Endodermal cell (in vitro differentiated cells): Measurements from ENCODE around the gene CHN2. TPM values are rescaled to one million over a fixed set of nuclear protein-coding genes. Genes with fewer than 3 reads are reported as not detected.

ENCODE experiments used
- DNase-seq: peaks from one replicate; pipeline ENCODE4 v3.0.0-alpha.2; 2017
- H3K27ac ChIP-seq: 2 replicates; pipeline ENCODE4 v1.5.1; 2013; ENCODE audit warnings: mild to moderate bottlenecking, low read depth, low read length, moderate library complexity
- H3K27me3 ChIP-seq: 2 replicates; pipeline ENCODE4 v1.6.1; 2013; ENCODE audit warnings: mild to moderate bottlenecking, low read length, moderate library complexity; ENCODE audit not compliant: insufficient read depth, control insufficient read depth, poor library complexity, severe bottlenecking
- H3K36me3 ChIP-seq: 2 replicates; pipeline ENCODE4 v1.7.0; 2013; ENCODE audit warnings: mild to moderate bottlenecking, low read length, moderate library complexity; ENCODE audit not compliant: control insufficient read depth, insufficient read depth
- H3K4me1 ChIP-seq: one replicate; pipeline ENCODE4 v1.7.0; 2013; ENCODE audit warnings: low read length; ENCODE audit not compliant: control insufficient read depth, insufficient read depth
- H3K4me3 ChIP-seq: 2 replicates; pipeline ENCODE4 v1.5.1; 2013; ENCODE audit warnings: mild to moderate bottlenecking, low read length, moderate library complexity
- H3K9ac ChIP-seq: 2 replicates; pipeline ENCODE4 v1.6.1; 2013; ENCODE audit warnings: mild to moderate bottlenecking, low read length, moderate library complexity; ENCODE audit not compliant: poor library complexity, severe bottlenecking; ENCODE audit errors: extremely low read depth
- H3K9me3 ChIP-seq: 2 replicates; pipeline ENCODE4 v1.6.1; 2013; ENCODE audit warnings: mild to moderate bottlenecking, low read length, moderate library complexity; ENCODE audit not compliant: control insufficient read depth
- H3K27ac Mint-ChIP-seq: 2 replicates; pipeline ENCODE4 v1.8.0; 2020; ENCODE audit warnings: mixed read lengths
- H3K27me3 Mint-ChIP-seq: 2 replicates; pipeline ENCODE4 v1.8.0; 2021; ENCODE audit warnings: mild to moderate bottlenecking, mixed read lengths; ENCODE audit not compliant: insufficient read depth
- H3K36me3 Mint-ChIP-seq: 2 replicates; pipeline ENCODE4 v1.8.0; 2020; ENCODE audit warnings: low read depth, mixed read lengths
- H3K4me1 Mint-ChIP-seq: 2 replicates; pipeline ENCODE4 v1.8.0; 2020; ENCODE audit warnings: mixed read lengths
- H3K4me3 Mint-ChIP-seq: 2 replicates; pipeline ENCODE4 v1.8.0; 2020; ENCODE audit warnings: mild to moderate bottlenecking, moderate library complexity, mixed read lengths
- H3K9me3 Mint-ChIP-seq: 2 replicates; pipeline ENCODE4 v1.8.0; 2020; ENCODE audit warnings: mild to moderate bottlenecking, mixed read lengths
- WGBS, 2 experiments: methylation state at CpG; one replicate each; pipeline versions ENCODE4 v1.1.5 to v1.1.7; 2013; ENCODE audit warnings: missing lambda C conversion rate in 2 of 2, mixed read lengths in 1 of 2; ENCODE audit not compliant: insufficient coverage in 1 of 2, insufficient read length in 1 of 2; 5-methylcytosine and 5-hydroxymethylcytosine counted together
- total RNA-seq, 2 donors: library from RNA; stranded (reverse); fragmentation: NEBNext Ultra II Directional in 1 of 2; extraction: Animal tissue kit (Norgen Biotek cat#: 25700) in 1 of 2; gene quantifications; 2 replicates in 1 of 2; 3 replicates in 1 of 2; pipeline ENCODE4 v1.2.1, GENCODE V29; 2021
- TF ChIP-seq, protein P1 (sequence below): fragments of 200-600 bp; sonication (generic); conservative IDR thresholded peaks from 2 replicates; pipeline ENCODE4 v1.5.0; 2021; ENCODE audit warnings: antibody characterized with exemption, mild to moderate bottlenecking

The CHN2 gene
- total RNA-seq, 2 donors from 2014 or later, result 14.0 to 14.1 TPM

DNA sequence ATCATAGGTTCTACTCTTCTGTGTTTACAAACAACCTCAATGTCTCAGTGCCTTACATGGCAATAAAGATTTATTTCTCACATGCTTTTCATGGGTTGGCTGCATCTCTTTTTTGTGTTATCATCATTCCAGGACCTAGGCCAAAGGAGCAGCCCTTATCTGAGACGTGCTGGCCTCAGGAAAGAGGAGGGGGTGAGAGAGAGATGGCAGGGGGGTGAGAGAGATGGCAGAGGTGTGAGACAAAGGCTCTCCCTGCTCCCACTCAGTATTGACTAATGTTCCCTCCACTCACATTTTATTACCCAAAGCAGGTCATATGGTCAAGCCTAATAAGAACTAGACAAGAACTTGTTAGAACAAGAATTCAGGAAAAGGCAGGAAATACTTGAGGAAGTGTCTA lies 249.0 kb downstream of the CHN2 start:
- peaks cover 20% of the 10 kb centered on the region for H3K4me1 ChIP-seq
- no peak overlapping the region for H3K27ac Mint-ChIP-seq
- no peaks in the 10 kb centered on the region for H3K9me3 Mint-ChIP-seq
- H3K36me3 Mint-ChIP-seq, result no peaks in the 10 kb centered on the region
- DNase-seq, result no peak
- H3K9ac ChIP-seq, result no peak overlapping the region
- H3K4me3 ChIP-seq, result no peak overlapping the region
- H3K4me3 Mint-ChIP-seq, result no peak overlapping the region
- H3K27ac ChIP-seq, result no peak overlapping the region
- WGBS, 2 experiments, result 57% methylated on average over 1 of the region's 1 CpG; no CpG with 5 or more reads in 1 of the 2 experiments
- H3K27me3 ChIP-seq, result no peaks in the 10 kb centered on the region
- no peaks in the 10 kb centered on the region for H3K36me3 ChIP-seq
- H3K9me3 ChIP-seq, result no peaks in the 10 kb centered on the region
- peaks cover 45% of the 10 kb centered on the region for H3K4me1 Mint-ChIP-seq
- TF ChIP-seq, protein P1, sequence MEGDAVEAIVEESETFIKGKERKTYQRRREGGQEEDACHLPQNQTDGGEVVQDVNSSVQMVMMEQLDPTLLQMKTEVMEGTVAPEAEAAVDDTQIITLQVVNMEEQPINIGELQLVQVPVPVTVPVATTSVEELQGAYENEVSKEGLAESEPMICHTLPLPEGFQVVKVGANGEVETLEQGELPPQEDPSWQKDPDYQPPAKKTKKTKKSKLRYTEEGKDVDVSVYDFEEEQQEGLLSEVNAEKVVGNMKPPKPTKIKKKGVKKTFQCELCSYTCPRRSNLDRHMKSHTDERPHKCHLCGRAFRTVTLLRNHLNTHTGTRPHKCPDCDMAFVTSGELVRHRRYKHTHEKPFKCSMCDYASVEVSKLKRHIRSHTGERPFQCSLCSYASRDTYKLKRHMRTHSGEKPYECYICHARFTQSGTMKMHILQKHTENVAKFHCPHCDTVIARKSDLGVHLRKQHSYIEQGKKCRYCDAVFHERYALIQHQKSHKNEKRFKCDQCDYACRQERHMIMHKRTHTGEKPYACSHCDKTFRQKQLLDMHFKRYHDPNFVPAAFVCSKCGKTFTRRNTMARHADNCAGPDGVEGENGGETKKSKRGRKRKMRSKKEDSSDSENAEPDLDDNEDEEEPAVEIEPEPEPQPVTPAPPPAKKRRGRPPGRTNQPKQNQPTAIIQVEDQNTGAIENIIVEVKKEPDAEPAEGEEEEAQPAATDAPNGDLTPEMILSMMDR, result no peak
- no peaks in the 10 kb centered on the region for H3K27me3 Mint-ChIP-seq

DNA sequence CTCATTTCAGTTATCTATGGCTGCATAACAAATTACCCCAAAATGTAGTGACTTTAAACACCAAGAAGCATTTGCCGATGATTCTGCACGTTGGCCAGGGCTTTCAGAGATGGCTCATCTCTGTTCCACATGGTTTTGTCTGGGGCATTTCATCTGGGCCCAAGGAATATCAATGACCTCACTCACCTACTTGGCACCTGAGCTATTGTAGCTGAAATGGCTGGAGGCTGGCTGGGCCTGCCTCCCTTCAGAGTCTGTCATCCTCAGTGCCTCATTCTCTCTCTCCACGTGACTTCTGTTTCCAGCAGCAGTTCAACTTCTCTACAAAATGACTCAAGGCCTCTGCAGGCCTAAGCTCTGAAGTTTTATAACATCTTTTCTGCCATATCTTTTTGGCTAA lies 249.7 kb downstream of the CHN2 start:
- Histone ChIP-seq H3K27me3 (no peaks in the 10 kb centered on the region), H3K27ac (no peak overlapping the region), H3K9ac (no peak overlapping the region), H3K4me1 (peaks cover 22% of the 10 kb centered on the region), H3K36me3 (no peaks in the 10 kb centered on the region), H3K9me3 (no peaks in the 10 kb centered on the region), H3K4me3 (no peak overlapping the region)
- peaks cover 52% of the 10 kb centered on the region for H3K4me1 Mint-ChIP-seq
- no peak for DNase-seq
- TF ChIP-seq, protein P1, result no peak
- WGBS, 2 experiments, result 92 to 93% methylated on average over 3 of the region's 3 CpGs
- H3K9me3 Mint-ChIP-seq, result no peaks in the 10 kb centered on the region
- H3K36me3 Mint-ChIP-seq, result no peaks in the 10 kb centered on the region
- H3K27me3 Mint-ChIP-seq, result no peaks in the 10 kb centered on the region
- no peak overlapping the region for H3K27ac Mint-ChIP-seq
- H3K4me3 Mint-ChIP-seq, result no peak overlapping the region

DNA sequence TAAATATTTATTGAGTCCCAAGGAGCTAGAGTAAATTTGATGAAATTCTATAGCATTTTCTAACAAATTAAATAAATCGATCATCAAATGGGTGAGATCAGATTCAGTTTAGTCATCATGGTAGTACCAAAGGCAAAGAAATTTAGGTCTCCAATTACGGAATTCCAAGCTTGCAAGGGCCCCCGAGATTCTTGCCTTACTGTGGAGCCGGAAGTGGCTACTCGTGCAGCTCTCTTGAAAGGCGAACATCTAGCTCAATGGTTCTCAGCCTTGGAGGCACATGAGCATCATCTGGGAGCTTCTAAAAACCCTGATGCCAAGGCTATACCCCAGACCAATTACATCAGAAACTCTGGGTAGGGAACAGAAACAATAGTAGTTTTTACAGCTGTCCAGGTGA lies 251.2 kb downstream of the CHN2 start:
- Mint-ChIP-seq H3K4me1 (peaks cover 64% of the 10 kb centered on the region), H3K36me3 (no peaks in the 10 kb centered on the region), H3K9me3 (no peaks in the 10 kb centered on the region), H3K4me3 (no peak overlapping the region), H3K27me3 (no peaks in the 10 kb centered on the region), H3K27ac (no peak overlapping the region)
- H3K36me3 ChIP-seq, result no peaks in the 10 kb centered on the region
- peaks cover 33% of the 10 kb centered on the region for H3K4me1 ChIP-seq
- DNase-seq, result no peak
- H3K9ac ChIP-seq, result no peak overlapping the region
- H3K4me3 ChIP-seq, result no peak overlapping the region
- TF ChIP-seq, protein P1, result no peak
- WGBS, 2 experiments, result 76 to 85% methylated on average over 5 to 6 of the region's 6 CpGs
- H3K9me3 ChIP-seq, result no peaks in the 10 kb centered on the region
- no peak overlapping the region for H3K27ac ChIP-seq
- H3K27me3 ChIP-seq, result no peaks in the 10 kb centered on the region
